MV-4-11 (cell line): Measurements from ENCODE around the gene MYO5C.
"Not testable (repeated sequence)": the region's sequence is repeated elsewhere in the genome, so short reads cannot be mapped to it uniquely, and the experiment has no call there.

Experiments used
- DNase-seq: peaks from one replicate; lab custom pipeline; 2025; lab: John Stamatoyannopoulos, UW

Gene MYO5C

GRCh38 chr15:52241489-52241888, 54.1 kb downstream of the MYO5C start:
- no peak for DNase-seq

- no peak for DNase-seq
Observed at GRCh38 chr15:52240166-52240565, 55.4 kb downstream of the MYO5C start.

- DNase-seq, result not testable (repeated sequence)
Observed at GRCh38 chr15:52238989-52239525, 56.5 kb downstream of the MYO5C start.

- no peak for DNase-seq
Observed at GRCh38 chr15:52238149-52238548, 57.5 kb downstream of the MYO5C start.

- peak; percentile 23 for DNase-seq
Observed at GRCh38 chr15:52236013-52236412, 59.6 kb downstream of the MYO5C start.

GRCh38 chr15:52234596-52235541, 60.7 kb downstream of the MYO5C start:
- peak; percentile 18 for DNase-seq

GRCh38 chr15:52233405-52233804, 62.2 kb downstream of the MYO5C start:
- DNase-seq, result peak; percentile 68

- DNase-seq, result peak; percentile 75
Observed at GRCh38 chr15:52232327-52232726, 63.3 kb downstream of the MYO5C start.

GRCh38 chr15:52230073-52230472, 65.5 kb downstream of the MYO5C start:
- no peak for DNase-seq

- no peak for DNase-seq
Observed at GRCh38 chr15:52228921-52229320, 66.7 kb downstream of the MYO5C start.

- DNase-seq, result peak; percentile 93
Observed at GRCh38 chr15:52227456-52227855, 68.1 kb downstream of the MYO5C start.

GRCh38 chr15:52225230-52225629, 70.4 kb downstream of the MYO5C start:
- peak; percentile 73 for DNase-seq

GRCh38 chr15:52224211-52224610, 71.4 kb downstream of the MYO5C start:
- peak; percentile 59 for DNase-seq

- no peak for DNase-seq
Observed at GRCh38 chr15:52221730-52222129, 73.9 kb downstream of the MYO5C start.

GRCh38 chr15:52220937-52221660, 74.5 kb downstream of the MYO5C start:
- DNase-seq, result peak; percentile 8

GRCh38 chr15:52220251-52220650, 75.4 kb downstream of the MYO5C start:
- DNase-seq, result no peak

GRCh38 chr15:52218816-52219215, 76.8 kb downstream of the MYO5C start:
- no peak for DNase-seq

- no peak for DNase-seq
Observed at GRCh38 chr15:52218371-52218770, 77.2 kb downstream of the MYO5C start.

GRCh38 chr15:52217186-52217585, 78.4 kb downstream of the MYO5C start:
- no peak for DNase-seq

GRCh38 chr15:52214553-52214952, 81.1 kb downstream of the MYO5C start:
- no peak for DNase-seq

- DNase-seq, result no peak
Observed at GRCh38 chr15:52213206-52213605, 82.4 kb downstream of the MYO5C start.

GRCh38 chr15:52208306-52208946, 87.2 kb downstream of the MYO5C start:
- peak; percentile 70 for DNase-seq
